Glutamatergic neuron (in vitro differentiated cells): Measurements from ENCODE around the gene ATP6V1B1. TPM values are rescaled to one million over a fixed set of nuclear protein-coding genes. Genes with fewer than 3 reads are reported as not detected.

Experiments
- DNase-seq: peaks from one replicate; pipeline ENCODE4 v3.0.0; 2022
- H3K27ac Mint-ChIP-seq: one replicate; pipeline ENCODE4 v1.8.0; 2020; ENCODE audit warnings: mild to moderate bottlenecking, mixed read lengths, inconsistent platforms; ENCODE audit not compliant: unreplicated experiment
- H3K27me3 Mint-ChIP-seq: one replicate; pipeline ENCODE4 v1.8.0; 2020; ENCODE audit warnings: mild to moderate bottlenecking, moderate library complexity, mixed read lengths, inconsistent platforms; ENCODE audit not compliant: unreplicated experiment
- H3K36me3 Mint-ChIP-seq: one replicate; pipeline ENCODE4 v1.8.0; 2020; ENCODE audit warnings: mild to moderate bottlenecking, mixed read lengths, inconsistent platforms; ENCODE audit not compliant: unreplicated experiment
- H3K4me1 Mint-ChIP-seq: one replicate; pipeline ENCODE4 v1.8.0; 2020; ENCODE audit warnings: mild to moderate bottlenecking, low read depth, mixed read lengths, inconsistent platforms; ENCODE audit not compliant: unreplicated experiment
- H3K4me3 Mint-ChIP-seq: one replicate; pipeline ENCODE4 v1.8.0; 2020; ENCODE audit warnings: mild to moderate bottlenecking, mixed read lengths, inconsistent platforms; ENCODE audit not compliant: unreplicated experiment
- H3K9me3 Mint-ChIP-seq: one replicate; pipeline ENCODE4 v1.8.0; 2020; ENCODE audit warnings: mild to moderate bottlenecking, moderate library complexity, mixed read lengths, inconsistent platforms; ENCODE audit not compliant: unreplicated experiment
- CTCF ChIP-seq: fragments of 200-600 bp; sonication (generic); IDR thresholded peaks from one replicate; pipeline ENCODE4 v1.5.0; 2021; ENCODE audit not compliant: partially characterized antibody, unreplicated experiment
- total RNA-seq: library from RNA; stranded (reverse); fragmentation: NEBNext Ultra II Directional; extraction: Animal tissue kit (Norgen Biotek cat#: 25700); gene quantifications from one replicate; pipeline ENCODE4 v1.2.1, GENCODE V29; 2021; ENCODE audit not compliant: unreplicated experiment

The ATP6V1B1 gene
- total RNA-seq, 1 donor from 2014 or later: not detected

DNA sequence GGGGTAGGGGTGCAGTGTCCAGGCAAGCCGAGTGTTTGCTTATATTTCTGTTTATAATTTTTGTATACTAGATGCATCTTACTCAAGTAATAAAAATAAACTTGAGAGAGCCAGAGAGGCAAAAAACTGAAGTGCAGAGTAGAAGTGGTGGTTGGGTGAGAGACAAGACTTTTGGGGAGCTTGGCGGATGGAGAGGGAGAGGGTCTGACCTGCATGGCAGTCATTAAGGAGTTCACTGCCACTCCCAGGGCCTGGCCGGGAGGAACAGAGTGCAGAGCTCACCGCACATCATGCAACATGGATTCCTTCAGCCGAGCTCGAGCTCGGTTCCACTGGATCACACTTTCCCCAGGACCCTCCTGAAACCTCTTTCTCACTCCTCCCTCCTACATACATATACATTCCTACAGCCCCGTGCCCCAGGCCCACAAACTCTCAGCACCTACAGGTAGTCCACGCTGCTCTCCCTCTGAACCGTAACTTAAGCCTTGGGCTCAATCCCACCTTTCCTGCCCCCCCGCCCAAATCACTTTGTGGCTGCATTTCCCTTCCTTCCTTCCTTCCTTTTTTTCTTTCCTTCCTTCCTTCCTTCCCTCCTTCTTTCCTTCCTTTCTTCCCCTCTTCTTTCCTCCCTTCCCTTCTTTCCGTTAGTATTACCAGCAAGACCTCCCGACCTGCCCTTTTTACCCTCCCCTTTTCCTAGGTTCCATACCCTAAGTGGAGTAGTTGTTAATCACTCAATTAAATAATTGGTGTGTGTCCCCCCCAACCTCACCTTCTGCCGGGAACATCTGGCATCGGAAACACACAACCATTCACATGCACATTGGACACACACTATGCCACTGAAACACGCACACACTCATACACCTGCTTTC is 37.1 kb upstream of the ATP6V1B1 start:
- Mint-ChIP-seq H3K4me3 (peak overlapping the region; percentile 94), H3K27ac (peak overlapping the region; percentile 36), H3K36me3 (no peaks in the 10 kb centered on the region), H3K4me1 (peaks cover 21% of the 10 kb centered on the region), H3K9me3 (peaks cover 28% of the 10 kb centered on the region), H3K27me3 (peaks cover 51% of the 10 kb centered on the region)
- no peak for TF ChIP-seq CTCF
- DNase-seq: no peak

GRCh38 chr2:70901227-70902066 is 34.3 kb upstream of the ATP6V1B1 start:
- H3K27me3 Mint-ChIP-seq: peaks cover 57% of the 10 kb centered on the region
- no peaks in the 10 kb centered on the region for H3K36me3 Mint-ChIP-seq
- peaks cover 27% of the 10 kb centered on the region for H3K9me3 Mint-ChIP-seq
- TF ChIP-seq CTCF: no peak
- H3K4me1 Mint-ChIP-seq: peaks cover 18% of the 10 kb centered on the region
- H3K27ac Mint-ChIP-seq: peak overlapping the region; percentile 75
- peak overlapping the region; percentile 98 for H3K4me3 Mint-ChIP-seq
- peak; percentile 57 for DNase-seq

DNA sequence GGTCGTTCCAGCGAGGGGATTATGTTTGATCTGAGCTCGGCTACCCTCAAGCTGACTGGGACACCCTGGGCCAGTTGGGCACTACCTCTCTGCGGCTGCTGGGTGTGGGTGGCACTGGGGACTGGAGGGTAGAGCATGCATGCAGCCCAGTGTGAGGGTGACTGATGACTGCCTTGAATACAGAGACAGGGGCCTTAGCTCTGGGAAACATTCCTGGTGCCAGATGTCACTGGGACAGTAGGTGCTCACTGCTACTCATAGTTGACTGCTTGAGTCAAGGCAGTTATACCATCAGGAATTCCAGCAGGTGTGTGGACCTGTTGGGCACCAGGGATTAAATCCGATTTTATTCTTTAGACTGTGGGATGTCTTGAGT is 33.6 kb upstream of the ATP6V1B1 start:
- no peak for DNase-seq
- Mint-ChIP-seq H3K27ac (peak overlapping the region; percentile 33), H3K36me3 (no peaks in the 10 kb centered on the region), H3K9me3 (peaks cover 25% of the 10 kb centered on the region), H3K4me1 (peaks cover 19% of the 10 kb centered on the region), H3K27me3 (peaks cover 57% of the 10 kb centered on the region), H3K4me3 (peak overlapping the region; percentile 98)
- no peak for TF ChIP-seq CTCF

GRCh38 chr2:70902579-70902978 is 33.1 kb upstream of the ATP6V1B1 start:
- no peak for TF ChIP-seq CTCF
- Mint-ChIP-seq H3K4me3 (peak overlapping the region; percentile 98), H3K27ac (peak overlapping the region; percentile 33), H3K4me1 (peaks cover 17% of the 10 kb centered on the region), H3K36me3 (no peaks in the 10 kb centered on the region), H3K9me3 (peaks cover 23% of the 10 kb centered on the region), H3K27me3 (peaks cover 56% of the 10 kb centered on the region)
- DNase-seq: no peak

GRCh38 chr2:70903171-70903570 is 32.5 kb upstream of the ATP6V1B1 start:
- Mint-ChIP-seq H3K9me3 (peaks cover 23% of the 10 kb centered on the region), H3K36me3 (no peaks in the 10 kb centered on the region), H3K27ac (no peak overlapping the region), H3K4me1 (peaks cover 15% of the 10 kb centered on the region), H3K4me3 (peak overlapping the region; percentile 25), H3K27me3 (peaks cover 58% of the 10 kb centered on the region)
- TF ChIP-seq CTCF: no peak
- DNase-seq: no peak
